Panc1 (cell line): ENCODE measurements around the gene KCNQ1OT1. TPM values are rescaled to one million over a fixed set of nuclear protein-coding genes. Genes with fewer than 3 reads are reported as not detected.

Experiments used
- ATAC-seq: fragments of 200-7000 bp; cut with Tn5 transposase; 2 replicates; pipeline ENCODE4 v1.9.1; 2020; ENCODE audit warnings: mild to moderate bottlenecking, moderate library complexity
- BruUV-seq: library from RNA; stranded (reverse); fragments of 400-500 nt; replicated peaks from 2 replicates; lab custom pipeline; 2021; lab: Mats Ljungman, UMichigan
- CTCF ChIA-PET: fragments of 300-600 bp; sonication (Branson Sonifier 250); formaldehyde crosslinking; loops from one replicate; lab custom pipeline; 2022; ENCODE audit warnings: antibody characterized with exemption; lab: Charles Lee
- POLR2A ChIA-PET: fragments of 300-600 bp; sonication (Branson Sonifier 250); formaldehyde crosslinking; loops from one replicate; lab custom pipeline; 2022; ENCODE audit warnings: antibody characterized with exemption; lab: Charles Lee
- DNase-seq: peaks from one replicate; pipeline ENCODE4 v3.0.0-alpha.2; 2010; ENCODE audit warnings: low read depth, low spot score
- H3K27ac ChIP-seq: 2 replicates; pipeline ENCODE4 v1.5.1; 2011; ENCODE audit warnings: mild to moderate bottlenecking, low read length, inconsistent platforms
- H3K27me3 ChIP-seq: fragments of 200-500 bp; sonication (Bioruptor generic); 2 replicates; pipeline ENCODE4 v1.6.0; 2014; ENCODE audit warnings: low read length, inconsistent platforms; ENCODE audit not compliant: control insufficient read depth, insufficient read depth
- H3K36me3 ChIP-seq: fragments of 200-500 bp; sonication (Bioruptor generic); 2 replicates; pipeline ENCODE4 v1.5.1; 2014; ENCODE audit warnings: inconsistent platforms, mild to moderate bottlenecking, low read length, moderate library complexity; ENCODE audit not compliant: control insufficient read depth, insufficient read depth
- H3K4me1 ChIP-seq: 2 replicates; pipeline ENCODE4 v1.5.1; 2011; ENCODE audit warnings: inconsistent platforms, mild to moderate bottlenecking, low read length, moderate library complexity; ENCODE audit not compliant: control insufficient read depth, insufficient read depth
- H3K4me3 ChIP-seq, 2 experiments: 2 replicates each; pipeline ENCODE4 v1.5.1; 2011 to 2012; ENCODE audit warnings: low read depth in 2 of 2, low read length in 2 of 2, mild to moderate bottlenecking in 2 of 2, inconsistent platforms in 1 of 2, moderate library complexity in 1 of 2
- H3K9me3 ChIP-seq: fragments of 200-500 bp; sonication (Bioruptor generic); 2 replicates; pipeline ENCODE4 v1.5.1; 2014; ENCODE audit warnings: low read depth, mild to moderate bottlenecking, inconsistent platforms, low read length, moderate library complexity; ENCODE audit not compliant: control insufficient read depth, insufficient read depth
- CTCF ChIP-seq: fragments of 450-650 bp; IDR thresholded peaks from 2 replicates; pipeline ENCODE4 v1.5.1; 2017; ENCODE audit warnings: mild to moderate bottlenecking
- POLR2AphosphoS5 ChIP-seq: IDR thresholded peaks from 2 replicates; pipeline ENCODE4 v1.6.1; 2012; ENCODE audit warnings: mild to moderate bottlenecking, low read depth, low read length, moderate library complexity
- REST ChIP-seq, 2 experiments: IDR thresholded peaks; 2 replicates each; pipeline ENCODE4 v1.6.1; 2011 to 2012; ENCODE audit warnings: low read depth in 2 of 2, control low read depth in 1 of 2, low read length in 1 of 2, mild to moderate bottlenecking in 1 of 2, moderate library complexity in 1 of 2; ENCODE audit not compliant: insufficient read depth in 1 of 2
- SIN3A ChIP-seq: IDR thresholded peaks from 2 replicates; pipeline ENCODE4 v1.6.1; 2012; ENCODE audit warnings: low read depth, mild to moderate bottlenecking, low read length, moderate library complexity, borderline replicate concordance; ENCODE audit not compliant: insufficient read depth
- TCF7L2 ChIP-seq: IDR thresholded peaks from 2 replicates; pipeline ENCODE4 v1.6.1; 2011; ENCODE audit warnings: mild to moderate bottlenecking, low read depth, low read length, inconsistent platforms
- in situ Hi-C: cut with HindIII; loops from 2 replicates; pipeline ENCODE4 v1.10.0; 2016; ENCODE audit warnings: low sequenced_read_pairs, low pct_unique_long_range_greater_than_20kb
- intact Hi-C: fragments of 100-400 bp; cut with micrococcal nuclease; formaldehyde crosslinking; loops from one replicate; pipeline ENCODE4 v1.10.0; 2022; ENCODE audit not compliant: unreplicated experiment
- total RNA-seq: library from RNA; stranded (reverse); gene quantifications from one replicate; pipeline ENCODE4 v1.2.1, GENCODE V29; 2021; ENCODE audit not compliant: unreplicated experiment

The KCNQ1OT1 gene
- total RNA-seq, 1 experiment from 2014 or later: 1.3 TPM

GRCh38 chr11:2577991-2578928, 121.5 kb downstream of the KCNQ1OT1 start:
- Histone ChIP-seq H3K4me1 (no peaks in the 10 kb centered on the region), H3K36me3 (no peaks in the 10 kb centered on the region), H3K27me3 (no peaks in the 10 kb centered on the region), H3K9me3 (no peaks in the 10 kb centered on the region), H3K4me3 (no peak overlapping the region), H3K27ac (no peak overlapping the region)
- no TSS peak for BruUV-seq
- no peak for TF ChIP-seq CTCF
- TF ChIP-seq POLR2AphosphoS5: no peak
- no peak for TF ChIP-seq SIN3A
- no peak for TF ChIP-seq REST (IDR thresholded peaks at IDR 0.05; ENCODE audit: insufficient read depth in 1 of 2, low read depth in 2 of 2, low read length in 1 of 2)
- POLR2A ChIA-PET: no interaction called here
- no peak for DNase-seq
- intact Hi-C loops (no loop called here), in situ Hi-C loops (no loop called here)
- ATAC-seq: no peak
- CTCF ChIA-PET: no interaction called here

GRCh38 chr11:2577031-2577990, 122.5 kb downstream of the KCNQ1OT1 start:
- Histone ChIP-seq H3K36me3 (no peaks in the 10 kb centered on the region), H3K27ac (no peak overlapping the region), H3K9me3 (no peaks in the 10 kb centered on the region), H3K4me3 (no peak overlapping the region), H3K4me1 (no peaks in the 10 kb centered on the region), H3K27me3 (no peaks in the 10 kb centered on the region)
- TF ChIP-seq POLR2AphosphoS5 (no peak), SIN3A (no peak), TCF7L2 (no peak), CTCF (no peak), REST (IDR thresholded peaks at IDR 0.05; ENCODE audit: insufficient read depth in 1 of 2, low read depth in 2 of 2, low read length in 1 of 2) (no peak)
- DNase-seq: no peak
- intact Hi-C loops (no loop called here), in situ Hi-C loops (no loop called here)
- no TSS peak for BruUV-seq
- ChIA-PET POLR2A (no interaction called here), CTCF (no interaction called here)
- ATAC-seq: no peak
